HG02678 (cell line): ENCODE data around the gene CACNA2D3.

Experiments
- ATAC-seq: cut with Tn5 transposase; IDR thresholded peaks from one replicate; pipeline ENCODE4 v1.9.1; 2021; ENCODE audit warnings: mild to moderate bottlenecking, moderate library complexity; ENCODE audit not compliant: unreplicated experiment

CACNA2D3 gene

GRCh38 chr3:54888162-54888561 lies 765.8 kb downstream of the CACNA2D3 start:
- ATAC-seq: no peak

DNA sequence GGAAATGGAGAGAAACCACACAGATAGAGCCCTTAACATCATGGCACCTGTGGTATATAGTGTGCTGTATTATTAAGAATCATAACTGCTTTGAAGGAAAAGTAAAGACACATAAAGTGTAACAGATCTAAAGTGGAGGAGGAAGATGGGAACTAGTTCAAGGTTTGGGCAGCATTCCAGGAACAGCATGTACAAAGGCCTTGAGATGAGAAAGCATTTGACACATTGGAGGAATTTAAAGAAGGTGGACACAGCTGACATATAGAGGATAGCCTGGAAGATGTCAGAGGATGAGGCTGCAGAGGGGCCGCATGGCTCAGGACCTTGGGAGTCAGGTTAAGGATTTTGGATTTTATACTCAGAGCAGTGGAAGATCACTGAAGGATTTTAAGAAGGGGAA lies 766.5 kb downstream of the CACNA2D3 start:
- ATAC-seq: no peak

DNA sequence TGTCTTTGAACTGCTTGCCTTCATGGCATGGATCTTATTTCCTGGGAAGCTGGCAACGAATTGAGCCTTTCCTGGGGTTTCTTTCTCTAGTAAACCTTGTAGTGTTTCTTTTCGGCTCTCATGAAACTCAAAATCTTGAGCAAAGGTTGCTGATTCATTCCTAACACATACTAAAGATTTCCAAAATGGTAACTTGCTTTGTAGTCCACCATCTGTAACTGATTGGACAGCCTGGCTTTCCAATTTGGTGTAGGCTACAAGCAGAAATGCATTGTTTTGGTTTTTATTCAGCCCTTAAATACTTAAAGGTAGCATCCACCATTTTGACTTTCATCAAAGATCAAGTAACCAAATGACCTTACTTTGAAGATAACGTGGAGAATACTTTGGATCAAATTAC lies 767.4 kb downstream of the CACNA2D3 start:
- ATAC-seq: no peak

DNA sequence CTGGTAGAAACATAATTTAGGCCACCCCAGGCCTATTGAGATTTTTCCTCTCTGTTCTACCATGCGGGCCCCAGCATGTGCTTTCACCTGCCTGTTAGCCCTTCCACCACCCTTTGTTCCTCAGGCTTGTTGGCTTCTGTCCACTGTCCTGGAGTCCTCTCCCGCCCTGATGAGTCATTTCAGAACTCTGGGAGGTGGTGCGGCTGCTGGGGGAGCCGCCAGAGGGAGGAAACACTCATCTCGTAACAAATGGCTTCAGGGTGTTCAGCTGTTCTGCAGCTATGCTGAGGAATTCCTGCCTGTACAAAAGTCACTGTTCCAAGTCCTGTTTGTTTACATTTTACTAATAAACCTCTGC lies 769.2 kb downstream of the CACNA2D3 start:
- ATAC-seq: no peak

DNA sequence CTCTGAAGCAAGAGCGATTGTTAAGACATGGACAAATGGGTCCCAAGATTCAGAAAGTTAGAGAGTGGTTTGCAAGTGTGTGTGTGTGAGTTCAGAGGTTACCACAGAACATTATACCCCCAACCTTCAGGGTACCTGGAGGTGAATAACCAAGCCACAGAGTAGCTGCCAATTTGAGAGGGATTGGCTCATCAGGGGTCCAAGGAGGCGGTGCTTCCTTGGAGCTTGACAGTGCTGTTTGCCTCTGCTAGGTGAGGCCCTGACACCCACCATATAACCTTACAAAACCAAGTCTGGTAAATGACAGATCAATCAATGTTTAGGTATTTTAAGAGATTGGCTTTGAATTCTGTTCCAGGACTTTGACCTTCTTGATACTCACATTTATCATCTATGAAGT lies 769.8 kb downstream of the CACNA2D3 start:
- ATAC-seq: no peak

- no peak for ATAC-seq
Measured at GRCh38 chr3:54895613-54896012, 773.3 kb downstream of the CACNA2D3 start.

DNA sequence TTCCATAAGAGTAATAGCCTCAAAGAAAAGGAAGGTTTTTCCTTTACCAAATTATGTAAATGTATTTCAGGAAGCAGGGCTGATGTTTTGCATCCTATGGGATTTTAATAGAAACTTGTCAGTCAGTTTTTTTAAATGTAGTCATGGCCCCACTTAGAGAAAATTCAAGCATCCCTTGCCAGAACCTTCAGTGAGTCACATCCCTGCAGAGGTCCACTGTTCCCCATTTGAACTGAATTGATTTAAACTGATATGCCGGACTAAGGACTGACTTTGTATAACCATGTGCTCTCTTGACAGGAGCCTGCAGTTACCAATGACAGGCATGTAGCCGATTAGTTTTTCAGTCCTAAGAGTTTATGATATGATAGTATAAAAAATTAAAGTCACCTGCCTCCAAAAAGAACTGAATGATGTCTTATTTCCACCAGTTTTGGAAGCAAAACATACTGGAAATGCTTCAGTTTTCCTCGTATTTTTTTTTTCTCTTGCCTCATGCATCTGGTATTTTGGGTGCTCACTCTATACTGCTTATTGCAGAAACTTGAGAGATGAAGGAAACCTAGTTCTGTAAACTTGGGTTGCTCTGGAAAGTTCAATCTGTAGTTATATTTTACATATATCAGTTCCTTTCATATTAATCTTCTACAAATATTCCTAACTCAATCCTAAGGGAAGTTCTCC lies 774.8 kb downstream of the CACNA2D3 start:
- ATAC-seq: no peak

DNA sequence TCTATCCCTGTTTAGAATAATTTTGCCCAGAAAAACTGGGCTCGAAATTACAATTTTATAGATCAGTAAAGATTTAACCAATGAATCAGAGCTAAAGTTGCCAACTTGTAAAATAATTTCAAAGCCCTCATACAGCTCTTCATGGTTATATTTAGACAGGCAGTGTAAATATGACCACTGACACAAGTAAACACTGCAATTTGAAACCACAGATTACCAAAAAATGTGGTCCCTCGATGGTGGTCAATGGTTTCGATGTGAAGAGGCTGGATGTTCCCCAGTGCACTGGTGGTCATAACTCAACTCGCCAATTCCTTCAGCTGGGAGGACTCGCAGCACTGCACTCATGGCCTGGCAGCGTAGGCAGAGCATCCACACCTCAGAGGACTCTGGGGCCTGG lies 776.9 kb downstream of the CACNA2D3 start:
- ATAC-seq: no peak

DNA sequence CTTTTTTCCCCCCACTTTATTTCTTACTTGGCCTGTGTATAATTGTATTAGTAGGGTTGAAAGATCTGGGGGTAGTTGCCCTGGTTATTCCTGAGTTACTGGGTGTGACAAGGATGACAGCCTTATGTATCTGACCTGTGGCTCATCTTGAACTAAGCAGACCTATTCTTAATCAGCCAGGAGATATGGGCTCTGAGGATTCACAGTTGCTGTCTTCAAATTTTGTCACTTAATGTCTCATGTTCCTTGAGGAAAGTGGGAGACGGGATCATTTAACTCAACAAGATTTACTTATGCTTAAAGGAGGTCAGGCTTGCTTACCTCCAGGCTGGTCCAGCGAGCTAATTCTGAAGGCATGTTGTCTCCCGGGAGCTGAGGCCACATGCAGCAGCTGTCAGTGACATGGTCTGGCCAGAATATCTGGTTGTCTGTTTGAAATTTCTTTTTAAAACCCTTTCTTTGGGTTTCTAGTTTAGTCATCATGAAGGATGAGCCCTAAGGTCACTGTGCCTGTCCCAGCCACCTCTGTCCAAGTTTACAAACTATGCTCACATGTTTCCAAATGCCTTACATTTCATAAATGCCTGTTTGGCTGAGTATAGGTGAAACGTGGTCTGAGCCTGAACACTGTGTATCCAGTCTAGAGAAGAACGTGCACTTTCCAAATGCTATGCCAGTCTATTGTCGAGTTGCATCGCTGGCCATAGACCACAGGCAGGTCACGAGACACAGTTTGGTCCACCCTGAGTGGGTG lies 778.7 kb downstream of the CACNA2D3 start:
- no peak for ATAC-seq

- ATAC-seq: no peak
Measured at GRCh38 chr3:54901906-54902685, 779.7 kb downstream of the CACNA2D3 start.

DNA sequence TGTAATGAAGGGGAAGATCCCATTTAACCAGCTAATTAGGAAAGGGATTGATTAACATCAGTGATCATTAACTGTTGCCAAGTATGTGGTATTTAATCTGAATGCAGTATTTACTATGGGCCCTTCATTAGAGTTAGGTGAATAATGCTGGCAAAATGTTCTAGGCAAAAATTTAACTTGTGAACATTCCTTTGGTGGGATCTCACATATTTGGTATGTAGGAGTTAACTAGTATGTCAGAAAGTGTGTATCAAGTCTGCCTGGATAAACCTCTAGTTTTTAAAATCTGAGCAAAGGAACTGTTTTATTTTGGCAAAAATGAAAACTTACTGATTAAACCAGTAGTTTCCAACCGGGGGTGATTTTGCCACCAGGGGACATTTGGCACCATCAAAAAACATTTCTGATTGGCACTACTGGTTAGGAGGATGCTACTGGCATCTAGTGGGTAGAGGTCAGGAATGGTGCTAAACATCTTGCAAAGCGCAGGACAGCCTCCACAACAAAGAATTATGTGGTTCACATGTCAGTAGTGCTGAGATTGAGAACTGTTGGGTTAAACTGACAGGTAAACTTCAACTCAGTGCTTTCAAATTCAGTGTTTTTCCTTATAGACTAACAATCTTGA lies 783.0 kb downstream of the CACNA2D3 start:
- ATAC-seq: no peak

- ATAC-seq: no peak
Measured at GRCh38 chr3:54905920-54906319, 783.6 kb downstream of the CACNA2D3 start.

DNA sequence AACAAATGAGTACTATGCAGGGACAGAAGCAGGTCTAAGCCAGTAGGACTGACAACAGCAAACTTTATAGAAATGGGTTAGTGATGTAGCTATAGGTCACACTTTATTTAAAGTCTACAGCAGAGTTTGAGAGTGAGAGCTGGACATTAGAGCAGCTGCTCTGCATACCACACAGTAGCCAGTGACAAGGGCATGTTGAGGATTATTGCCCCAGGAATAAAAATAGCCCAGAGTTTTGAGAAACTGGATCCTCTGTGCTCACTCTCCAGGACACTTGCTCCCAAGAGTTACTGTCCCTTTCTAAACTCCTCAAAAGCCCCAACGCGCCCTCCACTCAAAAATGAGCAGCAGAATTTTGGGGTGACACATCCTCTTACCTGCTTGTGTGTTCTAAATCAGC lies 784.4 kb downstream of the CACNA2D3 start:
- no peak for ATAC-seq

DNA sequence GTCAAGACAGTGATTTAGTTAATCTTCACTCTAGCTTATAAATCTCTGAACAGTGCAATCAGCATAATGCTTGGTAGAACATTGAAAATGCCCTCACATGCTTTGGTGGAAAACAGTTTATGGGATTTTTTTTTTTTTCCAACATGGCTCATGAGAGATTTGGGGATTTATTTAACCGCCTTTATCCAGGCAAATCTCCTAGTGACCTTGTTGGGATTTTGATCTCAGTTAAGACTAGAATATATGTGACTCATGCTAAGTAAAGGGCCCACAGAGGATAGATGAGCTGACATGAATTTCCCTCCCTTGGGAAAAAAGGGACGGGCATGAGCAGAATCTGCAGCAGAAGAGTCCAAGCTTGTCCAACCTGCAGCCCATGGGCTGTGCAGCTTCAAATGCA lies 786.8 kb downstream of the CACNA2D3 start:
- no peak for ATAC-seq

GRCh38 chr3:54914180-54914579 lies 791.8 kb downstream of the CACNA2D3 start:
- ATAC-seq: no peak

- no peak for ATAC-seq
Measured at GRCh38 chr3:54915181-54915580, 792.8 kb downstream of the CACNA2D3 start.

GRCh38 chr3:54915976-54916375 lies 793.6 kb downstream of the CACNA2D3 start:
- no peak for ATAC-seq

DNA sequence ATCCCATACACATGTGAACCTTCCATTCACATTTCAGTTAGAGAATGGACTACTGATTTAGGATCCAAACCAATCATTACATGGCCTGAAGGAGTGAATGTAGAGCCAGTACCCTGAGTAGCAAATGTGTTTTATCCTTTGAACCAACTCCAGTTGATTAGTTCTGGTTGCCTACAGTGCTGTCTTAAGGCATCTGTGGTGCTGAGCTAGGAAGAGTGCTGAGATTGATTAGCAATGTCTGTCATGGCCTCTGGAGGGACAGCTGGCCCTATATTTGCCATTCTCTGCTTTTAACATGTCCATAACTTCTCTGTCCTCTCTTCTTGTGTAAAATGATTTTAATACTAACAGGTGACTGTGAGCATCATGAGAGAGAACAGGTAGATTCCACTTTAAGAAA lies 794.4 kb downstream of the CACNA2D3 start:
- no peak for ATAC-seq

- no peak for ATAC-seq
Measured at GRCh38 chr3:54917174-54917573, 794.8 kb downstream of the CACNA2D3 start.

- no peak for ATAC-seq
Measured at GRCh38 chr3:54917862-54918261, 795.5 kb downstream of the CACNA2D3 start.

GRCh38 chr3:54918516-54918915 lies 796.2 kb downstream of the CACNA2D3 start:
- ATAC-seq: no peak
